22Rv1 (cell line): ENCODE data around the gene SCAPER.
"Not testable (repeated sequence)": the region's sequence is repeated elsewhere in the genome, so short reads cannot be mapped to it uniquely, and the experiment has no call there.

ENCODE experiments used
- H3K27ac ChIP-seq: fragments of 450-650 bp; 2 replicates; pipeline ENCODE4 v1.5.1; 2017
- CTCF ChIP-seq: fragments of 450-650 bp; IDR thresholded peaks from 2 replicates; pipeline ENCODE4 v1.5.1; 2017; ENCODE audit warnings: mild to moderate bottlenecking
- ZFX ChIP-seq: fragments of 450-650 bp; IDR thresholded peaks from 2 replicates; pipeline ENCODE4 v1.6.1; 2017; ENCODE audit warnings: antibody characterized with exemption, borderline replicate concordance

SCAPER gene

GRCh38 chr15:76904461-76905012, 603 bp downstream of the SCAPER start:
- TF ChIP-seq ZFX (no peak), CTCF (no peak)
- peak overlapping the region; percentile 51; the same call in 1 of the 2 replicates for H3K27ac ChIP-seq

- no peak for TF ChIP-seq ZFX
- TF ChIP-seq CTCF, result peak; percentile 20; the same call in 1 of the 2 replicates
- H3K27ac ChIP-seq, result no peak overlapping the region
Observed at GRCh38 chr15:76903251-76903681, 1.9 kb downstream of the SCAPER start.

DNA sequence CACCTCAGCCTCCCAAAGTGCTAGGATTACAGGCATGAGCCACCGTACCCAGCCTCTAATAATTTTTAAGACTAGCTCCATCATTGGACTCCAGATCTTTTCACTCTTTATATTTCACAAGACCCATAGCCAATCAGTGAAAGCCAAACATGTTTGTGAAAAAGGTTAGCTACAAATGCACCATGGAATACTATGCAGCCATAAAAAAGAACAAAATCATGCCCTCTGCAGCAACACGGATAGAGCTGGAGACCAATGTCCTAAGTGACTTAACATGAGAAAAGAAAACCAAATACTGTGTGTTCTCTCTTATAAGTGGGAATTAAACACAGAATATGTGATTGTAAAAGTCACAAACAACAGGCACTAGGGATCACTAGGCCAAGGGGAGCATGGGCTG, 3.2 kb downstream of the SCAPER start:
- H3K27ac ChIP-seq, result no peak overlapping the region
- TF ChIP-seq ZFX, result no peak
- TF ChIP-seq CTCF, result no peak

DNA sequence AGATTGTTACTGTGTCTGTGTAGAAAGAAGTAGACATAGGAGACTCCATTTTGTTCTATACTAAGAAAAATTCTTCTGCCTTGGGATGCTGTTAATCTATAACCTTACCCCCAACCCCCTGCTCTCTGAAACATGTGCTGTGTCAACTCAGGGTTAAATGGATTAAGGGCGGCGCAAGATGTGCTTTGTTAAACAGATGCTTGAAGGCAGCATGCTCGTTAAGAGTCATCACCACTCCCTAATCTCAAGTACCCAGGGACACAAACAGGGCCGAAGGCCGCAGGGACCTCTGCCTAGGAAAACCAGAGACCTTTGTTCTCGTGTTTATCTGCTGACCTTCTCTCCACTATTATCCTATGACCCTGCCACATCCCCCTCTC, 5.2 kb downstream of the SCAPER start:
- not testable (repeated sequence) for H3K27ac ChIP-seq

DNA sequence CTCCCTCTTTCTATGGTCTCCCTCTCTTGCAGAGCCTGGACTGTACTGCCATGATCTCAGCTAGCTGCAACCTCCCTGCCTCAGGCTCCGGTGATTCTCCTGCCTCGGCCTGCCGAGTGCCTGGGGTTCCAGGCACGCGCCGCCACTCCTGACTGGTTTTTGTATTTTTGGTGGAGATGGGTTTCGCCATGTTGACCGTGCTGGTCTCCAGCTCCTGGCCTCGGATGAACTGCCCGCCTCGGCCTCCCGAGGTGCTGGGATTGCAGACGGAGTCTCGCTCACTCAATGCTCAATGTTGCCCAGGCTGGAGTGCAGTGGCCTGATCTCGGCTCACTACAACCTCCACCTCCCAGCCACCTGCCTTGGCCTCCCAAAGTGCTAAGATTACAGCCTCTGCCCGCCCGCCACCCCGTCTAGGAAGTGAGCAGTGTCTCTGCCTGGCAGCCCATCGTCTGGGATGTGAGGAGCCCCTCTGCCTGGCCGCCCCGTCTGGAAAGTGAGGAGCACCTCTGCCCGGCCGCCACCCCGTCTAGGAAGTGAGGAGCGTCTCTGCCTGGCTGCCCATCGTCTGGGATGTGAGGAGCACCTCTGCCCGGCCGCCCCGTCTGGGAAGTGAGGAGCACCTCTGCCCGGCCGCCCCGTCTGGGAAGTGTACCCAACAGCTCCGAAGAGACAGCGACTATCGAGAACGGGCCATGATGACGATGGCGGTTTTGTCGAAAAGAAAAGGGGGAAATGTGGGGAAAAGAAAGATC, 5.8 kb downstream of the SCAPER start:
- H3K27ac ChIP-seq, result not testable (repeated sequence)

DNA sequence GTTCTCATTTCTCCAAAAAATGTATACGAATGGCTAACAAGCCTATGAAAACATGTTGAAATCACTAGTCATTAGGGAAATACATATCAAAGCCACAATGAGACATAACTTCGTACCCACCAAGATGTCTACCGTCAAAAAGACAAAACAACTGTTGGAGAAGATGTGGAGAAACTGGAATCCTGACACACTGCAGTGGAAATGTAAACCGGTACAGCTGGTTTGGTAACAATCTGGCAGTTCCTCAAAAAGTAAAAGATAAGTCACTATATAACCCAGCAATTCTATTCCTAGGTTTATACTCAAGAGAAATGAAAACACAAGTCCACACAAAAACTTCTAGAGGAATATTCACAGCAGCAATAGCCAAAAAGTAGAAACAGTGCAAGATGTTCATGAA, 7.0 kb downstream of the SCAPER start:
- TF ChIP-seq ZFX (no peak), CTCF (no peak)
- H3K27ac ChIP-seq, result no peak overlapping the region

GRCh38 chr15:76894174-76894573, 11.0 kb downstream of the SCAPER start:
- no peak for TF ChIP-seq CTCF
- TF ChIP-seq ZFX, result no peak

GRCh38 chr15:76892836-76893235, 12.3 kb downstream of the SCAPER start:
- not testable (repeated sequence) for H3K27ac ChIP-seq

More at GRCh38 chr15:76894174-76894573, 11.0 kb downstream of the SCAPER start:
- no peak overlapping the region for H3K27ac ChIP-seq

DNA sequence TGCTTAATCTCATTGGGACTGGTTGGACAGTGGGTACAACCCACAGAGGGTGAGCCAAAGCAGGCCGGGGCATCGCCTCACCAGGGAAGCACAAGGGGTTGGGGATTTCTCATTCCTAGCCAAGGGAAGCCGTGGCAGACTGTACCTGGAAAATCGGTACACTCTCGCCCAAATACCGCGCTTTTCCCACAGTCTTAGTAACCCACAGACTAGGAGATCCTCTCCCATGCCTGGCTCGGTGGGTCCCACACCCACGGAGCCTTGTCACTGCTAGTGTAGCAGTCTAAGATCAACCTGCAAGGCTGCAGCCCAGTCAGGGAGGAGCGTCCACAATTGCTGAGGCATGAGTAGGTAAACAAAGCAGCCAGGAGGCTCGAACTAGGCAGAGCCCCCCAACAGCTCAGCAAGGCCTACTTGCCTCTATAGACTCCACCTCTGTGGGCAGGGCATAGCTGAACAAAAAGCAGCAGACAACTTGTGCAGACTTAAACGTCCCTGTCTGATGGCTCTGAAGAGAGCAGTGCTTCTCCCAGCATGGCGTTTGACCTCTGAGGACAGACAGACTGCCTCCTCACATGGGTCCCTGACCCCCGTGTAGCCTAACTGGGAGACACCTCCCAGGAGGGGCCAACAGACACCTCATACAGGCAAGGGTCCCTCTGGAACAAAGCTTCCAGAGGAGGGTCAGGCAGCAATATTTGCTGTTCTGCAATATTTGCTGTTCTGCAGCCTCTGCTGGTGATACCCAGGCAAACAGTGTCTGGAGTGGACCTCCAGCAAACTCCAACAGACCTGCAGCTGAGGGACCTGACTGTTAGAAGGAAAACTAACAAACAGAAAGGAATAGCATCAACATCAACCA, 17.6 kb downstream of the SCAPER start:
- not testable (repeated sequence) for H3K27ac ChIP-seq
